Keratinocyte (primary cell): ENCODE data around the gene RIPK3. TPM values are rescaled to one million over a fixed set of nuclear protein-coding genes. Genes with fewer than 3 reads are reported as not detected.

ENCODE experiments used
- DNase-seq: peaks from one replicate; pipeline ENCODE4 v3.0.0-alpha.2; 2011; ENCODE audit warnings: low read depth, missing footprints, low spot score
- FAIRE-seq: peaks from 2 replicates; lab custom pipeline; 2011; peaks lifted over from hg19 to GRCh38; lab: Jason Lieb, UNC
- H2AFZ ChIP-seq: 2 replicates; pipeline ENCODE4 v1.6.0; 2012; ENCODE audit warnings: low read length, control low read depth, inconsistent platforms; ENCODE audit not compliant: control insufficient read depth
- H3K27ac ChIP-seq: 2 replicates; pipeline ENCODE4 v1.5.1; 2011; ENCODE audit warnings: low read length; ENCODE audit not compliant: control insufficient read depth, insufficient read depth
- H3K27me3 ChIP-seq: 3 replicates; pipeline ENCODE4 v1.6.0; 2011; ENCODE audit warnings: low read length; ENCODE audit not compliant: control insufficient read depth, insufficient read depth; ENCODE audit errors: extremely low read depth
- H3K36me3 ChIP-seq, 2 experiments: 2 replicates in 1 of 2; 3 replicates in 1 of 2; pipeline ENCODE4 v1.5.1; 2011; ENCODE audit warnings: low read length in 2 of 2, mild to moderate bottlenecking in 1 of 2; ENCODE audit not compliant: control insufficient read depth in 2 of 2, insufficient read depth in 2 of 2; ENCODE audit errors: extremely low read depth in 1 of 2
- H3K4me1 ChIP-seq: 3 replicates; pipeline ENCODE4 v1.5.1; 2011; ENCODE audit warnings: low read length; ENCODE audit not compliant: control insufficient read depth, insufficient read depth; ENCODE audit errors: extremely low read depth
- H3K4me2 ChIP-seq: 3 replicates; pipeline ENCODE4 v1.6.0; 2011; ENCODE audit warnings: low read depth, low read length; ENCODE audit not compliant: control insufficient read depth, insufficient read depth; ENCODE audit errors: extremely low read depth
- H3K4me3 ChIP-seq, 3 experiments: fragments of 200-600 bp in 1 of 3; sonication (generic) in 1 of 3; 2 replicates in 2 of 3; 3 replicates in 1 of 3; pipeline ENCODE4 v1.5.1; 2011 to 2016; ENCODE audit warnings: low read length in 3 of 3, mild to moderate bottlenecking in 3 of 3, control low read depth in 2 of 3, inconsistent platforms in 1 of 3, low read depth in 1 of 3, mixed read lengths in 1 of 3, mixed run types in 1 of 3, moderate library complexity in 1 of 3; ENCODE audit not compliant: control insufficient read depth in 2 of 3, insufficient read depth in 2 of 3; ENCODE audit errors: extremely low read depth in 1 of 3
- H3K79me2 ChIP-seq: 2 replicates; pipeline ENCODE4 v1.6.0; 2012; ENCODE audit warnings: low read length; ENCODE audit not compliant: control insufficient read depth, insufficient read depth
- H3K9ac ChIP-seq: 3 replicates; pipeline ENCODE4 v1.6.0; 2011; ENCODE audit warnings: low read length; ENCODE audit not compliant: control insufficient read depth, insufficient read depth; ENCODE audit errors: extremely low read depth
- H3K9me1 ChIP-seq: 3 replicates; pipeline ENCODE4 v1.6.0; 2011; ENCODE audit warnings: low read length; ENCODE audit not compliant: control insufficient read depth, insufficient read depth; ENCODE audit errors: extremely low read depth
- H3K9me3 ChIP-seq: 2 replicates; pipeline ENCODE4 v1.5.1; 2012; ENCODE audit warnings: low read depth, low read length; ENCODE audit not compliant: control insufficient read depth
- H4K20me1 ChIP-seq: 3 replicates; pipeline ENCODE4 v1.6.0; 2011; ENCODE audit warnings: low read length; ENCODE audit not compliant: control insufficient read depth, insufficient read depth; ENCODE audit errors: extremely low read depth
- CTCF ChIP-seq, 3 experiments: IDR thresholded peaks in 1 of 3; conservative IDR thresholded peaks in 1 of 3; optimal IDR thresholded peaks in 1 of 3; 2 replicates in 2 of 3; 3 replicates in 1 of 3; pipeline versions ENCODE3 to v1.5.1; 2011; ENCODE audit warnings: low read length in 3 of 3, mild to moderate bottlenecking in 3 of 3, moderate library complexity in 2 of 3, control low read depth in 1 of 3, inconsistent platforms in 1 of 3; ENCODE audit not compliant: insufficient read depth in 2 of 3; ENCODE audit errors: extremely low read depth in 1 of 3
- EZH2 ChIP-seq: IDR thresholded peaks from one replicate; pipeline ENCODE4 v1.6.1; 2012; ENCODE audit warnings: inconsistent platforms, mild to moderate bottlenecking, low read length, moderate library complexity
- dilution Hi-C: fragments of 300-500 bp; cut with MboI; formaldehyde crosslinking; loops from one replicate; pipeline ENCODE4 v1.7.0; 2020; ENCODE audit warnings: low sequenced_read_pairs; ENCODE audit not compliant: extremely low pct_ligation_motif_present
- polyA plus RNA-seq, 5 experiments: library from polyadenylated mRNA; depleted of rRNA in 3 of 5; stranded (reverse) in 3 of 5; stranded (forward) in 1 of 5; unstranded in 1 of 5; fragments of >200 nt; gene quantifications; 1 replicate in 1 of 5; 2 replicates in 3 of 5; 3 replicates in 1 of 5; pipeline versions ENCODE4 v1.2.1 to v1.2.3, GENCODE V29; 2011 to 2012; ENCODE audit warnings: missing spikeins in 2 of 5, low read depth in 1 of 5, low replicate concordance in 1 of 5

RIPK3 gene
- polyA plus RNA-seq, 1 donor (not counting 4 experiments of a cell fraction or from before 2014, with no cell fraction given), result 8.0 TPM

- TF ChIP-seq CTCF (optimal IDR thresholded peaks at IDR 0.05 in 1 of 3, IDR thresholded peaks at IDR 0.05 in 1 of 3, conservative IDR thresholded peaks at IDR 0.05 in 1 of 3; ENCODE audit: extremely low read depth in 1 of 3, insufficient read depth in 2 of 3, low read length in 3 of 3) (no peak), EZH2 (no peak)
- H3K4me3 ChIP-seq, result no peak overlapping the region
- no peaks in the 10 kb centered on the region for H3K9me1 ChIP-seq
- H3K4me2 ChIP-seq, result no peak overlapping the region
- no peaks in the 10 kb centered on the region for H3K36me3 ChIP-seq
- no peaks in the 10 kb centered on the region for H3K9me3 ChIP-seq
- no peak overlapping the region for H3K27ac ChIP-seq
- no peaks in the 10 kb centered on the region for H3K79me2 ChIP-seq
- dilution Hi-C loops, result no loop called here
- no peaks in the 10 kb centered on the region for H4K20me1 ChIP-seq
- no peak overlapping the region for H3K9ac ChIP-seq
- H3K27me3 ChIP-seq, result no peaks in the 10 kb centered on the region
- DNase-seq, result no peak
- no peak overlapping the region for H2AFZ ChIP-seq
- FAIRE-seq, result no peak
- peaks cover 22% of the 10 kb centered on the region for H3K4me1 ChIP-seq
These were observed 22.6 kb upstream of the RIPK3 start for GRCh38 chr14:24362241-24362960.

GRCh38 chr14:24361326-24361725, 21.5 kb upstream of the RIPK3 start:
- dilution Hi-C loops, result no loop called here
- H3K27ac ChIP-seq, result no peak overlapping the region
- no peaks in the 10 kb centered on the region for H3K9me1 ChIP-seq
- H3K27me3 ChIP-seq, result no peaks in the 10 kb centered on the region
- no peaks in the 10 kb centered on the region for H3K36me3 ChIP-seq
- no peaks in the 10 kb centered on the region for H3K9me3 ChIP-seq
- no peak for DNase-seq
- H3K79me2 ChIP-seq, result no peaks in the 10 kb centered on the region
- no peak for FAIRE-seq
- no peak overlapping the region for H3K4me2 ChIP-seq
- TF ChIP-seq CTCF (optimal IDR thresholded peaks at IDR 0.05 in 1 of 3, IDR thresholded peaks at IDR 0.05 in 1 of 3, conservative IDR thresholded peaks at IDR 0.05 in 1 of 3; ENCODE audit: extremely low read depth in 1 of 3, insufficient read depth in 2 of 3, low read length in 3 of 3) (no peak), EZH2 (no peak)
- no peak overlapping the region for H3K9ac ChIP-seq
- no peaks in the 10 kb centered on the region for H4K20me1 ChIP-seq
- H3K4me3 ChIP-seq, result no peak overlapping the region
- H3K4me1 ChIP-seq, result peaks cover 14% of the 10 kb centered on the region
- no peak overlapping the region for H2AFZ ChIP-seq
